ENCODE data around the gene RGL4.
A peak's percentile ranks its signal among the peaks of the same experiment; 100 is the strongest.

Gene RGL4

GRCh38 chr22:23681026-23681809, 9.6 kb upstream of the RGL4 start:
- no peak for DNase-seq (ENCODE audit: low spot score)

- DNase-seq (ENCODE audit: low spot score), result no peak
Measured at GRCh38 chr22:23682077-23682476, 8.7 kb upstream of the RGL4 start.

- DNase-seq (ENCODE audit: low spot score), result no peak
Measured at GRCh38 chr22:23682827-23683355, 7.9 kb upstream of the RGL4 start.

GRCh38 chr22:23683545-23683944, 7.3 kb upstream of the RGL4 start:
- DNase-seq (ENCODE audit: low spot score), result no peak

GRCh38 chr22:23684026-23684425, 6.8 kb upstream of the RGL4 start:
- no peak for DNase-seq (ENCODE audit: low spot score)

- DNase-seq (ENCODE audit: low spot score), result no peak
Measured at GRCh38 chr22:23684561-23685031, 6.2 kb upstream of the RGL4 start.

GRCh38 chr22:23685205-23685784, 5.5 kb upstream of the RGL4 start:
- DNase-seq (ENCODE audit: low spot score), result peak; percentile 45

GRCh38 chr22:23686416-23687024, 4.3 kb upstream of the RGL4 start:
- DNase-seq (ENCODE audit: low spot score), result no peak

GRCh38 chr22:23688121-23688520, 2.7 kb upstream of the RGL4 start:
- no peak for DNase-seq (ENCODE audit: low spot score)

GRCh38 chr22:23688571-23688970, 2.2 kb upstream of the RGL4 start:
- no peak for DNase-seq (ENCODE audit: low spot score)

GRCh38 chr22:23689414-23689813, 1.4 kb upstream of the RGL4 start:
- DNase-seq (ENCODE audit: low spot score), result no peak

- DNase-seq (ENCODE audit: low spot score), result no peak
Measured at GRCh38 chr22:23691748-23692423, 1.1 kb downstream of the RGL4 start.

GRCh38 chr22:23692598-23693291, 1.9 kb downstream of the RGL4 start:
- no peak for DNase-seq (ENCODE audit: low spot score)

GRCh38 chr22:23693979-23694680, 3.3 kb downstream of the RGL4 start:
- no peak for DNase-seq (ENCODE audit: low spot score)

- DNase-seq (ENCODE audit: low spot score), result no peak
Measured at GRCh38 chr22:23695141-23695540, 4.3 kb downstream of the RGL4 start.

GRCh38 chr22:23695571-23696325, 4.9 kb downstream of the RGL4 start:
- no peak for DNase-seq (ENCODE audit: low spot score)

GRCh38 chr22:23696326-23696851, 5.6 kb downstream of the RGL4 start:
- no peak for DNase-seq (ENCODE audit: low spot score)

GRCh38 chr22:23697031-23697970, 6.5 kb downstream of the RGL4 start:
- DNase-seq (ENCODE audit: low spot score), result no peak

- no peak for DNase-seq (ENCODE audit: low spot score)
Measured at GRCh38 chr22:23698094-23698493, 7.3 kb downstream of the RGL4 start.

All from GM03348 (cell line).